22Rv1 (cell line): Measurements from ENCODE around the gene KIF26A.

Experiments
- ZFX ChIP-seq: fragments of 450-650 bp; IDR thresholded peaks from 2 replicates; pipeline ENCODE4 v1.6.1; 2017; ENCODE audit warnings: antibody characterized with exemption, borderline replicate concordance
- TF ChIP-seq, protein P1 (sequence below): fragments of 450-650 bp; IDR thresholded peaks from 2 replicates; pipeline ENCODE4 v1.5.1; 2017; ENCODE audit warnings: mild to moderate bottlenecking

- TF ChIP-seq, protein P1, sequence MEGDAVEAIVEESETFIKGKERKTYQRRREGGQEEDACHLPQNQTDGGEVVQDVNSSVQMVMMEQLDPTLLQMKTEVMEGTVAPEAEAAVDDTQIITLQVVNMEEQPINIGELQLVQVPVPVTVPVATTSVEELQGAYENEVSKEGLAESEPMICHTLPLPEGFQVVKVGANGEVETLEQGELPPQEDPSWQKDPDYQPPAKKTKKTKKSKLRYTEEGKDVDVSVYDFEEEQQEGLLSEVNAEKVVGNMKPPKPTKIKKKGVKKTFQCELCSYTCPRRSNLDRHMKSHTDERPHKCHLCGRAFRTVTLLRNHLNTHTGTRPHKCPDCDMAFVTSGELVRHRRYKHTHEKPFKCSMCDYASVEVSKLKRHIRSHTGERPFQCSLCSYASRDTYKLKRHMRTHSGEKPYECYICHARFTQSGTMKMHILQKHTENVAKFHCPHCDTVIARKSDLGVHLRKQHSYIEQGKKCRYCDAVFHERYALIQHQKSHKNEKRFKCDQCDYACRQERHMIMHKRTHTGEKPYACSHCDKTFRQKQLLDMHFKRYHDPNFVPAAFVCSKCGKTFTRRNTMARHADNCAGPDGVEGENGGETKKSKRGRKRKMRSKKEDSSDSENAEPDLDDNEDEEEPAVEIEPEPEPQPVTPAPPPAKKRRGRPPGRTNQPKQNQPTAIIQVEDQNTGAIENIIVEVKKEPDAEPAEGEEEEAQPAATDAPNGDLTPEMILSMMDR, result no peak
- no peak for TF ChIP-seq ZFX
Observed at GRCh38 chr14:104118006-104118844, 20.2 kb upstream of the KIF26A start.
